Aorta (tissue), 5 donors: ENCODE data around the gene TCOF1. TPM values are rescaled to one million over a fixed set of nuclear protein-coding genes. Genes with fewer than 3 reads are reported as not detected.
A peak's percentile ranks its signal among the peaks of the same experiment; 100 is the strongest.

Experiments
- ATAC-seq: fragments of 200-7000 bp; cut with Tn5 transposase; one replicate; pipeline ENCODE4 v1.9.1; 2022; ENCODE audit warnings: moderate library complexity; ENCODE audit not compliant: low FRiP score
- DNase-seq, 2 donors: peaks; one replicate each; pipeline ENCODE4 v3.0.0-alpha.2; 2020
- H3K27ac ChIP-seq, 2 donors: one replicate each; pipeline ENCODE4 v1.5.1; 2013; ENCODE audit warnings: low read length in 2 of 2, mild to moderate bottlenecking in 2 of 2, moderate library complexity in 2 of 2, control low read depth in 1 of 2, inconsistent platforms in 1 of 2, low read depth in 1 of 2
- H3K27me3 ChIP-seq, 2 donors: one replicate each; pipeline ENCODE4 v1.6.1; 2013; ENCODE audit warnings: control low read depth in 1 of 2, low read length in 1 of 2, mild to moderate bottlenecking in 1 of 2, moderate library complexity in 1 of 2; ENCODE audit not compliant: insufficient read depth in 2 of 2, control insufficient read depth in 1 of 2
- H3K36me3 ChIP-seq, 2 donors: one replicate each; pipeline ENCODE4 v1.6.1; 2013; ENCODE audit warnings: control low read depth in 1 of 2, low read length in 1 of 2, mild to moderate bottlenecking in 1 of 2; ENCODE audit not compliant: insufficient read depth in 2 of 2, control insufficient read depth in 1 of 2
- H3K4me1 ChIP-seq, 2 donors: one replicate each; pipeline ENCODE4 v1.6.1; 2013; ENCODE audit warnings: low read length in 2 of 2, control low read depth in 1 of 2, mild to moderate bottlenecking in 1 of 2, moderate library complexity in 1 of 2; ENCODE audit not compliant: insufficient read depth in 2 of 2, control insufficient read depth in 1 of 2
- H3K4me3 ChIP-seq, 2 donors: one replicate each; pipeline ENCODE4 v1.5.1; 2013; ENCODE audit warnings: low read length in 2 of 2, control low read depth in 1 of 2, mild to moderate bottlenecking in 1 of 2
- H3K9me3 ChIP-seq: one replicate; pipeline ENCODE4 v1.6.1; 2013; ENCODE audit warnings: mild to moderate bottlenecking, low read length; ENCODE audit not compliant: control insufficient read depth
- WGBS, 2 donors: extraction: QIAGEN DNeasy Blood & Tissue Kit; methylation state at CpG; one replicate each; pipeline ENCODE4 v1.1.7; 2013; 5-methylcytosine and 5-hydroxymethylcytosine counted together
- intact Hi-C, 2 donors: fragments of 100-400 bp; cut with DNase I; formaldehyde crosslinking; loops; one replicate each; pipeline versions ENCODE4 v1.14.2 to v1.15.0; 2022
- long read RNA-seq, 2 donors: library from polyadenylated mRNA; unstranded; transcript quantifications; one replicate each; pipeline ENCODE4 v2.0.0, GENCODE V29; 2020 to 2021
- polyA plus RNA-seq, 2 donors: library from polyadenylated mRNA; stranded (reverse); fragments of 200-250 nt; gene quantifications; one replicate each; pipeline ENCODE4 v1.2.3, GENCODE V29; 2013
- total RNA-seq, 2 donors: library from RNA; stranded (reverse); fragmentation: NEBNext Ultra II Directional; extraction: Animal tissue kit (Norgen Biotek cat#: 25700); gene quantifications; one replicate each; pipeline ENCODE4 v1.2.1, GENCODE V29; 2021
- donor health status: healthy with polysubstance abuse.
- donor health status: Bipolar disorder and iron deficiency.
- donor health status: DM: no; HTN: no; CAD: no.
- donor health status: DM: no; HTN: no; CAD: no.
- donor health status: DM: yes; HTN: yes; CAD: no.

The TCOF1 gene
- total RNA-seq (10 to 100 TPM; 26.2 to 27.8 TPM), polyA plus RNA-seq (10 to 100 TPM in 1 of 2 donors, 1 to 10 TPM in 1; 8.0 to 31.9 TPM)
- long read RNA-seq, donor 1, transcript TCOF1-203 (18 exons, 3,400 nt) = major isoform, 5 of 72 reads
- long read RNA-seq, donor 1, partial matches to known transcripts = 43 of 72 reads
- long read RNA-seq, donor 1, other reads (novel, unspliced or antisense) = 24 of 72 reads
- long read RNA-seq, donor 2, partial matches to known transcripts = 14 of 19 reads
- long read RNA-seq, donor 2, other reads (novel, unspliced or antisense) = 5 of 19 reads

GRCh38 chr5:150357326-150358260, at the start of gene TCOF1:
TCOF1 (plus strand) TSS chr5:150357697; CDS start chr5:150357747, 50 bp downstream.
- WGBS, 2 donors = 0 to 1% methylated on average over 78 to 90 of the region's 90 CpGs
- H3K36me3 ChIP-seq = peaks cover 0 to 2% of the 10 kb centered on the region in 2 donors
- H3K27ac ChIP-seq = no peak within 1 kb of the TSS
- DNase-seq (peak; percentile 98 to 99), ATAC-seq (peak; percentile 98)
- peak within 1 kb of the TSS; percentile 84 to 95 for H3K4me3 ChIP-seq
- intact Hi-C loops = no loop called here
- H3K9me3 ChIP-seq = no peaks in the 10 kb centered on the region
- no peaks in the 10 kb centered on the region for H3K4me1 ChIP-seq
- no peaks in the 10 kb centered on the region for H3K27me3 ChIP-seq

- H3K27me3 ChIP-seq = no peaks in the 10 kb centered on the region
- no peak overlapping the region for H3K27ac ChIP-seq
- H3K36me3 ChIP-seq = no peaks in the 10 kb centered on the region
- ATAC-seq (no peak), DNase-seq (no peak)
- no peaks in the 10 kb centered on the region for H3K9me3 ChIP-seq
- no peak overlapping the region for H3K4me3 ChIP-seq
- H3K4me1 ChIP-seq = no peaks in the 10 kb centered on the region
- WGBS, 2 donors = 81 to 85% methylated on average over 7 of the region's 7 CpGs
- intact Hi-C loops = no loop called here
Observed at GRCh38 chr5:150309101-150309885, 48.2 kb upstream of the TCOF1 start.

- intact Hi-C loops = no loop called here
- Histone ChIP-seq H3K27ac (no peak overlapping the region), H3K36me3 (no peaks in the 10 kb centered on the region), H3K4me3 (no peak overlapping the region), H3K27me3 (no peaks in the 10 kb centered on the region), H3K4me1 (no peaks in the 10 kb centered on the region), H3K9me3 (no peaks in the 10 kb centered on the region)
- ATAC-seq (no peak), DNase-seq (no peak)
- 95 to 100% methylated on average over 1 of the region's 1 CpG for WGBS, 2 donors
Observed at GRCh38 chr5:150309886-150310239, 47.6 kb upstream of the TCOF1 start.

GRCh38 chr5:150310246-150310645, 47.3 kb upstream of the TCOF1 start:
- H3K27ac ChIP-seq = no peak overlapping the region
- H3K27me3 ChIP-seq = no peaks in the 10 kb centered on the region
- no peaks in the 10 kb centered on the region for H3K36me3 ChIP-seq
- intact Hi-C loops = no loop called here
- DNase-seq (no peak), ATAC-seq (no peak)
- H3K9me3 ChIP-seq = no peaks in the 10 kb centered on the region
- H3K4me3 ChIP-seq = no peak overlapping the region
- 88 to 92% methylated on average over 5 of the region's 5 CpGs for WGBS, 2 donors
- H3K4me1 ChIP-seq = no peaks in the 10 kb centered on the region

- no peak overlapping the region for H3K4me3 ChIP-seq
- no peaks in the 10 kb centered on the region for H3K4me1 ChIP-seq
- WGBS, 2 donors = 87 to 88% methylated on average over 7 of the region's 7 CpGs
- no peaks in the 10 kb centered on the region for H3K9me3 ChIP-seq
- no peaks in the 10 kb centered on the region for H3K36me3 ChIP-seq
- no peak for DNase-seq
- H3K27ac ChIP-seq = no peak overlapping the region
- no peak for ATAC-seq
- no peaks in the 10 kb centered on the region for H3K27me3 ChIP-seq
- intact Hi-C loops = no loop called here
Observed at GRCh38 chr5:150311015-150311692, 46.3 kb upstream of the TCOF1 start.

- intact Hi-C loops = no loop called here
- H3K27me3 ChIP-seq = no peaks in the 10 kb centered on the region
- H3K9me3 ChIP-seq = no peaks in the 10 kb centered on the region
- H3K4me3 ChIP-seq = no peak overlapping the region
- DNase-seq = no peak
- no peaks in the 10 kb centered on the region for H3K36me3 ChIP-seq
- H3K27ac ChIP-seq = no peak overlapping the region
- WGBS, 2 donors = 90 to 94% methylated on average over 6 of the region's 6 CpGs
- no peaks in the 10 kb centered on the region for H3K4me1 ChIP-seq
- no peak for ATAC-seq
Observed at GRCh38 chr5:150312518-150312917, 45.0 kb upstream of the TCOF1 start.

GRCh38 chr5:150313501-150313900, 44.0 kb upstream of the TCOF1 start:
- DNase-seq (no peak), ATAC-seq (no peak)
- H3K27ac ChIP-seq = no peak overlapping the region
- H3K4me3 ChIP-seq = no peak overlapping the region
- intact Hi-C loops = no loop called here
- no peaks in the 10 kb centered on the region for H3K4me1 ChIP-seq
- no peaks in the 10 kb centered on the region for H3K9me3 ChIP-seq
- H3K27me3 ChIP-seq = no peaks in the 10 kb centered on the region
- H3K36me3 ChIP-seq = no peaks in the 10 kb centered on the region
- WGBS, 2 donors = 95 to 96% methylated on average over 6 of the region's 6 CpGs
